ENCODE measurements around the gene C3orf80.

DNA sequence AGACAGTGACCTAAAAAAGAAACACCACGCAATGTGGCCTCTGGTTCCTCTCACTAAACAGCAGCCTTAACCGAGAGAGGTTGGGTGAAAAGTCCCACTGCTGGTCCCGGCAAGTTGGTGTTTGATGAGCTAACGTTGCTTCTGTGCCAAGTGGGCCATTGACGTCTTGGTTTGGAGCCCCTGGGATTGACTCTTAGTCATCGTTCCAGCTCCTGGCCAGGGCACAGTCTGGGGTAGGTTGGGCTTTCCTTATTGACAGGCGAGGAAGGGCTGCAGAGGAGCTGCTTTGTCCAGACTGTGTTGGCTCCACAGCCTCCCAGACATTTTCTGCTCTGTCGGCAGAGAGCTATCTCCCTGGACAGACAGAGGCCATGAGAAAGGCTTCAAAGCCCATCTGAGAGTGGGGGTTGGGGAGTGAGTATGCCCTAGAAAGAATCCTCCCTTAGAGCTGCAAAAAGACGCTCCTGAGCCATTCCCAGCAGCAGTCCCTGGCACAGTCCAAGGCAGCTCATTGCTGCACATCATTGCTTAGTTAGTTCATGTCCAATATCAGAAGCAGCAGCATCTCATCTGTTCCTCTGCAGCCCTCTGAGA lies 28.6 kb upstream of the C3orf80 start:
- TF ChIP-seq EZH2phosphoT487 (IDR thresholded peaks at IDR 0.05; ENCODE audit: insufficient read depth, low read depth) (no peak), EZH2 (IDR thresholded peaks at IDR 0.05; ENCODE audit: insufficient read depth, poor library complexity, severe bottlenecking) (no peak)

Measured in GM23248 (cell line).